ENCODE data around the gene TAOK3.

The TAOK3 gene

DNA sequence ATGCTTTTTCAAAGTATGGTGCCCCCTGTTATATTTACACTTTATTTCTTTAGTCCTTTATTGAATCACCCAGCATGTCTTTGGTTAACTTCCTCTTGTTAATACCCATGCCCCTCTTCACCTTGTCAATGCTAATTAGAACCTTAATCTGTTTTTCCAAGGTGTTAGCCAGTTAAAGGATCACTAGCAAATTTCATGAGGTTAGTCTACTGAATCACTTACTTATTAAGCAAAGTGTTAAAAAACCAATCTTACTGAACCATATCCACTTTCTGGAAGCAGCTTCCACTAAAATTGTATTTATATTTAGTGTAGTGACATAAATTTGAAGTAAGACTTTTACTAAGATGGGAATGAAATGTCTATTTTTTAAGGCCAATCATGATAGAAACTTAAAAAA, 27.9 kb downstream of the TAOK3 start:
- Histone ChIP-seq H3K9ac (ENCODE audit: low read depth in 1 of 2, low read length in 2 of 2) (no peak overlapping the region), H3K9me3 (ENCODE audit: control insufficient read depth in 1 of 2, low read length in 2 of 2) (no peaks in the 10 kb centered on the region), H3K4me3 (ENCODE audit: low read depth in 1 of 2, low read length in 2 of 2) (no peak overlapping the region), H3K4me1 (ENCODE audit: control insufficient read depth in 1 of 2, insufficient read depth in 2 of 2, low read length in 2 of 2) (peaks cover 18 to 19% of the 10 kb centered on the region in 2 donors), H3K27me3 (ENCODE audit: control insufficient read depth in 1 of 2, insufficient read depth in 2 of 2, low read length in 2 of 2) (no peaks in the 10 kb centered on the region), H3K36me3 (ENCODE audit: control insufficient read depth in 1 of 2, insufficient read depth in 2 of 2, low read length in 2 of 2) (no peaks in the 10 kb centered on the region), H3K27ac (ENCODE audit: low read depth, low read length) (no peak overlapping the region)

DNA sequence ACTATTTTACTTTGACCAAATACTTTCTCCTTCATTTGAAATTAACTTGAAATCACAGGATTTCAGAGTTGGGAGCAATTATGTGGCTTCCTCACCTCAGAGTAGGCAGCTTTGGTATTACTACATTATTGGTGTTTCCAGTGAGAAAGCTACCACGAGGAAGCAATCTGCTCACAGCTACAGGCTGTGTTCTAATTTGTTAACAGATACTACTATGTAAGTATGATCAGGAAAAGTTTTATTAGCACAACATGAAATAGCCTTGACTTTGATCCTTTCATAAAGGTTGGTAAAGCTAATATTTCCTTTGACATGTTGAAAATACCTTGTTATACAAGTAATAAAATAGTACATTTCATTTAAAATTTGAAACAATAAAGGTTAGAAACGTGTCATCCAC, 30.6 kb downstream of the TAOK3 start:
- Histone ChIP-seq H3K9me3 (ENCODE audit: control insufficient read depth in 1 of 2, low read length in 2 of 2) (no peaks in the 10 kb centered on the region), H3K27ac (ENCODE audit: low read depth, low read length) (no peak overlapping the region), H3K36me3 (ENCODE audit: control insufficient read depth in 1 of 2, insufficient read depth in 2 of 2, low read length in 2 of 2) (no peaks in the 10 kb centered on the region), H3K9ac (ENCODE audit: low read depth in 1 of 2, low read length in 2 of 2) (no peak overlapping the region), H3K4me3 (ENCODE audit: low read depth in 1 of 2, low read length in 2 of 2) (no peak overlapping the region), H3K27me3 (ENCODE audit: control insufficient read depth in 1 of 2, insufficient read depth in 2 of 2, low read length in 2 of 2) (no peaks in the 10 kb centered on the region), H3K4me1 (ENCODE audit: control insufficient read depth in 1 of 2, insufficient read depth in 2 of 2, low read length in 2 of 2) (peaks cover 6 to 7% of the 10 kb centered on the region in 2 donors)

DNA sequence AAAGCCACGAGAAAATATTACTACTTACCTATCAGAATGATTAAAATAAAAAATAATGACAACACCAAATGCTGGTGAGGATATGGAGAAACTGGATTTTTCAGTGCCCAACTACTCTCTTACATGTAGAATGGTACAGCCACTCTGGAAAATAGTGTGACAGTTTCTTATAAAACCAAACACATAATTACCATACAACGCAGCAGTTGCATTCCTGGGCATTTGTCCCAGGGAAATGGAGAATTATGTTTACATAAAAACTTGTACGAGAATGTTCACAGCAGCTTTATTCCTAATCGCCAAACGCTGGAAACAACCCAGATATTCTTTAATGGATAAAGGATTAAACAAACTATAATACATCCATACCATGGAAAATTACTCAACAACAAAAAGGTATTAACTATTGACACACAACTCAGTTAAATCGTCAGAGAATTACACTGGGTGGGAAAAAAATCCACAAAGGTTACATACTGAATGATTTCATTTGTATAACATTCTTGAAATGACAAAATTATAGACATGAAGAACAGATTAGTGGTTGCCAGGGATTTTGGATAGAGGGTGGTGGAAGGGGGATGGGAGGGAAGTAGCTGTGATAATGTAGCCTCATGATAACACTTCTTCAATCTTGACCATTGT, 35.4 kb downstream of the TAOK3 start:
- H3K4me1 ChIP-seq (ENCODE audit: control insufficient read depth in 1 of 2, insufficient read depth in 2 of 2, low read length in 2 of 2), result no peaks in the 10 kb centered on the region
- H3K36me3 ChIP-seq (ENCODE audit: control insufficient read depth in 1 of 2, insufficient read depth in 2 of 2, low read length in 2 of 2), result no peaks in the 10 kb centered on the region
- H3K4me3 ChIP-seq (ENCODE audit: low read depth in 1 of 2, low read length in 2 of 2), result no peak overlapping the region
- H3K9me3 ChIP-seq (ENCODE audit: control insufficient read depth in 1 of 2, low read length in 2 of 2), result no peaks in the 10 kb centered on the region
- no peak overlapping the region for H3K27ac ChIP-seq (ENCODE audit: low read depth, low read length)
- no peak overlapping the region for H3K9ac ChIP-seq (ENCODE audit: low read depth in 1 of 2, low read length in 2 of 2)
- no peaks in the 10 kb centered on the region for H3K27me3 ChIP-seq (ENCODE audit: control insufficient read depth in 1 of 2, insufficient read depth in 2 of 2, low read length in 2 of 2)

DNA sequence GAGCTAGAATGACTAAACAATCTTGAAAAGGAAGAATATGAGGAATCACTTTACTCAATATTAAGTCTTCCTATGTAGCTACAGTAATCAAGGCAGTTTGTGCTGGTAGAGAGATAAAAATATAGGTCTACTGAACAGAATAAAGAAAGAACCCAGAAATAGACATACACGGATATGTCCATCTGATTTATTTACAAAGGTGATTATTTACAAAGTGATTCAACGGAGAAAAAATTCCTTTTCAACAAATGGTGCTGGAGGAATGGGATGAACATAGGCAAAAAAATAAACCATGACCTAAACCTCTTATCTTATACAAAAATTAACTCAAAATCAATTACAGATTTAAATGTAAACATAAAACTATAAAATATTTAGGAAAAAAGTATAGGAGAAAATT, 36.6 kb downstream of the TAOK3 start:
- Histone ChIP-seq H3K9me3 (ENCODE audit: control insufficient read depth in 1 of 2, low read length in 2 of 2) (no peaks in the 10 kb centered on the region), H3K4me3 (ENCODE audit: low read depth in 1 of 2, low read length in 2 of 2) (no peak overlapping the region), H3K9ac (ENCODE audit: low read depth in 1 of 2, low read length in 2 of 2) (no peak overlapping the region)

DNA sequence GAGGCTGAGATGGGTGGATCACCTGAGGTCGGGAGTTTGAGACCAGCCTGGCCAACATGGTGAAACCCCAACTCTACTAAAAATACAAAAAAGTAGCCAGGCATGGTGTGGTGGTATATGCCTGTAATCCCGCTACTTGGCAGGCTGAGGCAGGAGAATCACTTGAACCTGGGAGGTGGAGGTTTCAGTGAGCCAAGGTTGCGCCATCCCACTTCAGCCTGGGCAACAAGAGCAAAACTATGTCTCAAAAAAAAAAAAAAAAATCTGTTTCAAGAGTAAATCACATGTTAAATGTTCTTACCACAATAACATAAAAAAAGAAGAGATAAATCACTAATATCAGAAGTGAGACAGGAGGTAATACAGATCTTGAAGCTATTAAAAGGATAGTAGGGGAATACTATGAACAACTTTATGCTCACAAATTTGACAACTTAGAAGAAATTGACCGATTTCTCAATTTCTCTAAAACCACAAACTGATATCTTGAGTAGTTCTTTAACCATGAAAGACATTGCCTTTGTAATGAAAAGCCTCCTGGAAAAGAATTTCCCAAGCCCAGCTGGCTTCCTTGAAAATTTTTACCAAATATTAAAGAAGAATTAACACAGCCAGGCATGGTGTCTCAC, 37.7 kb downstream of the TAOK3 start:
- Histone ChIP-seq H3K9ac (ENCODE audit: low read depth in 1 of 2, low read length in 2 of 2) (no peak overlapping the region), H3K27ac (ENCODE audit: low read depth, low read length) (no peak overlapping the region), H3K4me1 (ENCODE audit: control insufficient read depth in 1 of 2, insufficient read depth in 2 of 2, low read length in 2 of 2) (peaks cover 8 to 9% of the 10 kb centered on the region in 2 donors)

More for the DNA sequence above, 36.6 kb downstream of the TAOK3 start:
- Histone ChIP-seq H3K27ac (ENCODE audit: low read depth, low read length) (no peak overlapping the region), H3K27me3 (ENCODE audit: control insufficient read depth in 1 of 2, insufficient read depth in 2 of 2, low read length in 2 of 2) (no peaks in the 10 kb centered on the region), H3K36me3 (ENCODE audit: control insufficient read depth in 1 of 2, insufficient read depth in 2 of 2, low read length in 2 of 2) (no peaks in the 10 kb centered on the region), H3K4me1 (ENCODE audit: control insufficient read depth in 1 of 2, insufficient read depth in 2 of 2, low read length in 2 of 2) (peaks cover 0 to 1% of the 10 kb centered on the region in 2 donors)

DNA sequence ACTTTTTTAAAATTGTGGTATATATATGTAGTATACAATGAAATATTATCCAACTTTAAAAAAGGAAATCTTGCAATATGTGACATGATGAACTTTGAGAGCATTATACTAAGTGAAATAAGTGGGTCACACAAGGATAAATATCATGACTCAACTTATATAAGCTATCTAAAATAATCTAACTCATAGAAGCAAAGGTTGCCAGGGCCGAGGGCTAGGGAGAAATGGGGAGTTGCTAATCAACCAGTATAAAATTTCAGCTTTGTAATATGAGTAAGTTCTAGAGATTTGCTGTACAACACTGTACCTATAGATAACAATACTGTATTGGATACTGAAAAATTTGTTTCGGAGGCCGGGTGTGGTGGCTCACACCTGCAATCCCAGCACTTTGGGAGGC, 38.5 kb downstream of the TAOK3 start:
- H3K4me3 ChIP-seq (ENCODE audit: low read depth in 1 of 2, low read length in 2 of 2), result no peak overlapping the region
- no peaks in the 10 kb centered on the region for H3K36me3 ChIP-seq (ENCODE audit: control insufficient read depth in 1 of 2, insufficient read depth in 2 of 2, low read length in 2 of 2)
- H3K27me3 ChIP-seq (ENCODE audit: control insufficient read depth in 1 of 2, insufficient read depth in 2 of 2, low read length in 2 of 2), result no peaks in the 10 kb centered on the region
- peaks cover 8 to 9% of the 10 kb centered on the region in 2 donors for H3K4me1 ChIP-seq (ENCODE audit: control insufficient read depth in 1 of 2, insufficient read depth in 2 of 2, low read length in 2 of 2)
- no peak overlapping the region for H3K9ac ChIP-seq (ENCODE audit: low read depth in 1 of 2, low read length in 2 of 2)
- H3K27ac ChIP-seq (ENCODE audit: low read depth, low read length), result no peak overlapping the region
- H3K9me3 ChIP-seq (ENCODE audit: control insufficient read depth in 1 of 2, low read length in 2 of 2), result no peaks in the 10 kb centered on the region

More for the DNA sequence above, 37.7 kb downstream of the TAOK3 start:
- no peaks in the 10 kb centered on the region for H3K27me3 ChIP-seq (ENCODE audit: control insufficient read depth in 1 of 2, insufficient read depth in 2 of 2, low read length in 2 of 2)
- H3K36me3 ChIP-seq (ENCODE audit: control insufficient read depth in 1 of 2, insufficient read depth in 2 of 2, low read length in 2 of 2), result no peaks in the 10 kb centered on the region
- H3K4me3 ChIP-seq (ENCODE audit: low read depth in 1 of 2, low read length in 2 of 2), result no peak overlapping the region
- no peaks in the 10 kb centered on the region for H3K9me3 ChIP-seq (ENCODE audit: control insufficient read depth in 1 of 2, low read length in 2 of 2)

DNA sequence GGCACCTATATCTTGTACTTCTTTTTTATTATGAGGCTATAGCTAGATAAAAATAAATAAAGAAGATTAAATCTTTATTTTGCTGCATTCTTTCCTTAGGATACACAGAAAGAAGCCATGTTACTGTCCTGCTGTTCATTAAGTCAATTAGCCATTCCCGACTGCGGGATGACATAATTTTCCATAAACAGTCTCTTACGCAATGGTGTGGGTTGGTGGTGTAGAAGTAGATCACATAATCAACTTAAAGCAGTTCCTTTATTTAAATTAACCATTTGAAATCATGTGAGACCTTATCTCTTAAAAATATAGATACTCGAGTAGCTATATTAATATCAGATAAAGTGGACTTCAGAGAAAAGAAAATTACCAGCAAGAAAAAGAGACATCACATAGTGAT, 40.2 kb downstream of the TAOK3 start:
- no peak overlapping the region for H3K4me3 ChIP-seq (ENCODE audit: low read depth in 1 of 2, low read length in 2 of 2)
- H3K9me3 ChIP-seq (ENCODE audit: control insufficient read depth in 1 of 2, low read length in 2 of 2), result no peaks in the 10 kb centered on the region
- H3K36me3 ChIP-seq (ENCODE audit: control insufficient read depth in 1 of 2, insufficient read depth in 2 of 2, low read length in 2 of 2), result no peaks in the 10 kb centered on the region
- H3K27ac ChIP-seq (ENCODE audit: low read depth, low read length), result no peak overlapping the region
- no peak overlapping the region for H3K9ac ChIP-seq (ENCODE audit: low read depth in 1 of 2, low read length in 2 of 2)
- H3K4me1 ChIP-seq (ENCODE audit: control insufficient read depth in 1 of 2, insufficient read depth in 2 of 2, low read length in 2 of 2), result peaks cover 8 to 9% of the 10 kb centered on the region in 2 donors
- no peaks in the 10 kb centered on the region for H3K27me3 ChIP-seq (ENCODE audit: control insufficient read depth in 1 of 2, insufficient read depth in 2 of 2, low read length in 2 of 2)

DNA sequence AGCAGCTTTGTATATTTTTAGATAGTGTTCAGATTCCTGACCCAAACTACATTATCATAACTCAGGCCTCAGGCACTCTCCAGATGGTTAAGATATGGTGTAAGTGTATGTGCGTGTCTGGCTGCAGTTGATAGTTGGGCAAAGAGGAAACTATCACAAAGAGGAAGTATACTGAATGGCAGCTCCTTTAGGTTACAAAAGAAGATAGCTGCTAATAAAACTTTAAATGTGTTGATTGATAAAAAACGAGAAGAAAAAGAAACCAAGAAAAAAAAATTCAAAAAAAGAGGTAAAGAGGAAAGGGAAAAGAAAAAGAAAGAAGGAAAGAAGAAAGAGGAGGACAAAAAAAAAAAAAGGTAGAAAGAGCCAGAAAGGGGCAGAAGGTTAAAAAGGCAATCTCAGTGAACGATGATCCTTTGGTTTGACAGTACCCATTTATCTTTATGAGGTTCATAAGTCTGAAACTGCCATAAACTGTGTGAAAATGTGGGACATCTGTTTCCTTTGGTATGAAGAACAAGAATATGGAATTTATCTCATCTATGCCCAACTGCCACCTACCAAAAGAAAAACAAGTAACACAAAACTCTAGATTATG, 42.2 kb downstream of the TAOK3 start:
- Histone ChIP-seq H3K4me1 (ENCODE audit: control insufficient read depth in 1 of 2, insufficient read depth in 2 of 2, low read length in 2 of 2) (peaks cover 8 to 9% of the 10 kb centered on the region in 2 donors), H3K27ac (ENCODE audit: low read depth, low read length) (no peak overlapping the region)

DNA sequence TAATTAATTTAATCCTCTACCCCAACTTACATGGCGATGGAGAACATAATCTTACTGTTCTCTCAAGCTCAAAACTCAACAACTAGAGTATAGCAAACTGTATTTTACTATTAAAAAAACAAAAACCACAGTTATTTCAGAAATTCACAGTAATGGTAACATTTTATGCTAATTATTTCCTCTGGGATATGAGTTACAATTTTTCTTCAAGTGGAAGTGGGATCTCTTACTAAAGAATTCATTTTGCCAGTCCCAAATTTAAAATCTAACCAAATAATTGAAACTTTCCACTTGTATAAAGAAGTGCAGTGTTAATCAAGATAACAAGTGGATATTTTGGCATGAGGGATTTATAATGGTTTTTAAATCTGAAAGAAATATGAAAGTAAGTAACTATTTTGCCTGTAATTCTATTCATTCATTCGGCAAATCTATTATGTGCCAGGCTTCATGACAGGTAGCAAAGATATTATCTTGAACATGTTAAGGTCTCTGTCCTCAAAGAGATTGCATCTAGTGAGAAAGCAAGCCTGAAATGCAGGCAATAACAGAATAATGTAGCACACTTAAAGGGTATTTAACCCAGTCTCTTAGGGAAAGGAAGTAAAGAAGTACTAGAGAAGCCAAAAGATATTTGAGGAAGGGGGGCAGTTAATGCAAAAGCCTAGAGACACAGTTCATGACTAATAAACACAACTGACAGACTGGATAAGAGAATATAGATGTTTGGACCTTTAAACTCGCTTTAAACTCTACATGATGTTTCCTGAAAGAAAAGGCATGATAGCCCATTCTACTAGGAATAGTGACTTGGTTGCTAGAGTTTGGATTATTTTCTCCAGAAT, 44.0 kb downstream of the TAOK3 start:
- Histone ChIP-seq H3K36me3 (ENCODE audit: control insufficient read depth in 1 of 2, insufficient read depth in 2 of 2, low read length in 2 of 2) (no peaks in the 10 kb centered on the region), H3K4me3 (ENCODE audit: low read depth in 1 of 2, low read length in 2 of 2) (no peak overlapping the region), H3K27me3 (ENCODE audit: control insufficient read depth in 1 of 2, insufficient read depth in 2 of 2, low read length in 2 of 2) (no peaks in the 10 kb centered on the region), H3K9me3 (ENCODE audit: control insufficient read depth in 1 of 2, low read length in 2 of 2) (no peaks in the 10 kb centered on the region), H3K27ac (ENCODE audit: low read depth, low read length) (no peak overlapping the region), H3K9ac (ENCODE audit: low read depth in 1 of 2, low read length in 2 of 2) (no peak overlapping the region), H3K4me1 (ENCODE audit: control insufficient read depth in 1 of 2, insufficient read depth in 2 of 2, low read length in 2 of 2) (peaks cover 8 to 9% of the 10 kb centered on the region in 2 donors)

More for the DNA sequence above, 42.2 kb downstream of the TAOK3 start:
- H3K9me3 ChIP-seq (ENCODE audit: control insufficient read depth in 1 of 2, low read length in 2 of 2), result no peaks in the 10 kb centered on the region
- H3K4me3 ChIP-seq (ENCODE audit: low read depth in 1 of 2, low read length in 2 of 2), result no peak overlapping the region
- H3K36me3 ChIP-seq (ENCODE audit: control insufficient read depth in 1 of 2, insufficient read depth in 2 of 2, low read length in 2 of 2), result no peaks in the 10 kb centered on the region
- H3K9ac ChIP-seq (ENCODE audit: low read depth in 1 of 2, low read length in 2 of 2), result no peak overlapping the region
- H3K27me3 ChIP-seq (ENCODE audit: control insufficient read depth in 1 of 2, insufficient read depth in 2 of 2, low read length in 2 of 2), result no peaks in the 10 kb centered on the region

DNA sequence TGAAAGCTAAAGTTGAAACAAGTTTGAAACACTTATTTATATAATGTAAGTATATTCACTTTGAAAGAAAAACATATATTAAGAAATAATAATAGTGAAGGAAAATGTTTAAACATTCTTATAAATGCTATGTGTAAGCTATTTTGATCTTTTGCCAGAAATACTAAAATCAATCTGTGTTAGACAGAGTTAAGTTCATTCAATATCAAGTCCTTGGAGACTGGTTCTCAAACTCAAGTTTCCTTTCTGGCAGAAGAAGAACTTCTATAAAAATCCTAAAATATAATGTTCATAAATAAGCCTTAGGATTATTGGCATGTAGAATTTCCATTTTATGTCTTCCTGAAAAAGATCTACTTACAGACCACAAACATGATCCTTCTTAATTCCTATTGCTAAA, 45.3 kb downstream of the TAOK3 start:
- no peaks in the 10 kb centered on the region for H3K36me3 ChIP-seq (ENCODE audit: control insufficient read depth in 1 of 2, insufficient read depth in 2 of 2, low read length in 2 of 2)
- no peaks in the 10 kb centered on the region for H3K9me3 ChIP-seq (ENCODE audit: control insufficient read depth in 1 of 2, low read length in 2 of 2)
- no peak overlapping the region for H3K9ac ChIP-seq (ENCODE audit: low read depth in 1 of 2, low read length in 2 of 2)
- H3K27me3 ChIP-seq (ENCODE audit: control insufficient read depth in 1 of 2, insufficient read depth in 2 of 2, low read length in 2 of 2), result no peaks in the 10 kb centered on the region
- H3K27ac ChIP-seq (ENCODE audit: low read depth, low read length), result no peak overlapping the region
- no peak overlapping the region for H3K4me3 ChIP-seq (ENCODE audit: low read depth in 1 of 2, low read length in 2 of 2)
- peaks cover 8 to 9% of the 10 kb centered on the region in 2 donors for H3K4me1 ChIP-seq (ENCODE audit: control insufficient read depth in 1 of 2, insufficient read depth in 2 of 2, low read length in 2 of 2)

Data from duodenal mucosa (tissue), 2 donors.